Right forelimb (tissue), 1 donor: ENCODE results near the gene GPATCH1.
A peak's percentile ranks its signal among the peaks of the same experiment; 100 is the strongest.
"Not testable (repeated sequence)": the region's sequence is repeated elsewhere in the genome, so short reads cannot be mapped to it uniquely, and the experiment has no call there.

Experiments
- DNase-seq: peaks from one replicate; pipeline ENCODE4 v3.0.0-alpha.2; 2018

Gene GPATCH1

DNA sequence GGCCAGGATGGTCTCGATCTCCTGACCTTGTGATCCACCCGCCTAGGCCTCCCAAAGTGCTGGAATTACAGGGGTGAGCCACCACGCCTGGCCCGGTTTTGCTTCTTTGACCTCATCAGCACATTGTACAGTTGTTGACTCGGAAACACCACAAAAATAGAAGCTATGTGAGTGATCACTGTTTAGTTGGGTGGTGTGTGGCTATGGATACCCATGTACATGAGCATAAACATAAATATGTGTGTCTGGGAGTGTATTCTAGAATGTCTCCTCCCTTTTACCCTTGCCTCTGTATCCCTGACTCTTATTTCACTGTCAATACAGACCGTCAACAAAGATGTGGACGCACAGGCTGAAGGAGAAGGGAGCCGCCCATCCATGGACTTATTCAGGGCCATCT lies 36.5 kb downstream of the GPATCH1 start:
- DNase-seq = no peak

DNA sequence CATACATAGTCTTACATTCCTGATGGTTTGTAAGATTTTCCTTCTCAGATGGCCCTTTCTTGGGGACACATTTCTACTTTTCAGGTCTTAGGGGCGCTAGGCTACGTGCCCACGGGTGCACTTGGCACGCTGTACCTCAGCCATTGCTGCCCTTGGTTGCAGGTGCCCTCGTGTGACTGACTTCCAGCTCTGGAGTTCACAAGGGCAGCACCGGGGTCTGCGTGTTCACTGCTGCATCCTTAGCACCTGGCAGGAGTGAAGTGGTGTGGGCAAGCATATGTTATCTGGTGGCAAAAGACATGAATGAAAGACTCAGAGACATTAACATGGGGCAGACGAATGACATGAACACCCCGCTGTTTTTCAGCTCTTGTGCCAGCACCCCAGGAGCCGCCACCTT lies 37.7 kb downstream of the GPATCH1 start:
- DNase-seq = no peak

DNA sequence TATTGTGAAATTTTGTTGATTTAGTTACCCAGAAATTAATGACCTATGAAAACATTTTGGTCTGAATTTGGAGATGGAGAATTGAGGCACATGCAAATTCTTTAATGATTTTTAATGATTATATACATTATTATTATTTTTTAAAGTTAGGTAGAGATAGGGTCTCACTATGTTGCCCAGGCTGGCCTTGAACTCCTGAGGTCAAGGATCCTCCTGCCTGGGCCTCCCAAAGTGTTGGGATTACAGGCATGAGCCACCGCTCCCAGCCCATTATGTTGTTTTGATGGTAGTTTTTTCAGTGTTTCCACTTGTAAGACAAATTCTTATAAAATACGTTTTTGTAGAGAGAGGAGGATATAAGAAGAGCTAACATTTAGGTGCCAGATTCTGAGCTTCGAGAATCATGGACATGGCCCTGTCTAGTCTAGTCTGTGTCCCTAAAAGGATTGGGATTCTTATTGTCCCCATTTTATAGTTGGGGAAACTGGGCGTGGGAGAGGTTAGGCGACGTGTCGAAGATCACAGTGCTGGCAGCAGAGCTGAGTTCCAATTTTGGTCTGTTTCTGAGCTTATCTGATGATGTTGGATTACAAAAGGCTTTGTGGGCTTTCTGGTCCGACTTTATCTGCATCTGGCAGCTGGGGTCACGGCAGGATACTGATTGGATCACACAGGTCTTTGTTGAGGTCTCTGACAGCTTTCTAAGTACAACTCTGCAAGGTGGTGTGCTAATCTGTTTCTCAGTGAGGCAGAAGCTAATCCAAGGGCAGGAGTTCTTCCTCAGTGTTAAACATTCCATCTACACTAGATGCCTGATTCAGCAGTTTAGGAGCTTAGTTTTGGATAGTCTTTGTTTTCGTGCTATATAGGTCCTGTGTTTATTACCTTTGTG lies 43.5 kb downstream of the GPATCH1 start:
- no peak for DNase-seq

DNA sequence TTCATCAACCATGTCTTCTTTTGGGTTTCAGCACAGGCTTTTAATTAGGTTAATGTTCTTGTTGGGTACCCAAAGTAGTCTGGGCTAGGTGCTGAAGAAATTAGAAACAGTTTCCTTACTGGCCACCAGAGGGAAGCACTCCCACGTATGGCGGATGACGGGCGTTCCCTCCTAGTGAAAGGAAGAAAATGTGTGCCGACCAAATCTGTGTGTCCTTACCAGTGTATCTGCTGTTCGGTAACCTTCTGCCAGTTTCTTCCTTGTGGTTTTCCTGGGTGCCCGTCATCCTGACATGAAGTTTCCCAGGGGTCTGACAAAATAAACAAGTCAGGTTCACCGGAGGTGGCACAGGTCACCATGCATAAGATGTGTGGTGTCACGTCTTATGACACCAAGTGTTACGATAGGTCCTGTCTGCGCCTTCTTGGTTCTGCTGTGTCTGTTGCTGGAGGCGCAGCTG lies 45.0 kb downstream of the GPATCH1 start:
- DNase-seq = peak; percentile 63

DNA sequence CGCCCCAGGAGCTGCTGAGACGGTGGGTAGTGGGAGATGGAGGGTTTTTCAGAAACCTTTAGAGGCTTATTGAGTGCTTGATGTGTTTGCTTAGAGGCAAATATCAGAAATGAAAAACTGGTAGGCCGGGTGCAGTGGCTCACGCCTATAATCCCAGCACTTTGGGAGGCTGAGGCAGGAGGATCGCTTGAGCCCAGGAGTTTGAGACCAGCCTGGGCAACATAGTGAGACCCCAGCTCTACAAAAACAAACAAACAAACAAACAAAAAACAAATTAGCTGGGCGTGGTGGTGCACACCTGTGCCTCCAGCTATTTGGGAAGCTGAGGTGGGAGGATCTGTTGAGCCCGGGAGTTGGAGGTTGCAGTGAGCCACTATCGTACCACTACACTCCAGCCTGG lies 45.7 kb downstream of the GPATCH1 start:
- not testable (repeated sequence) for DNase-seq

DNA sequence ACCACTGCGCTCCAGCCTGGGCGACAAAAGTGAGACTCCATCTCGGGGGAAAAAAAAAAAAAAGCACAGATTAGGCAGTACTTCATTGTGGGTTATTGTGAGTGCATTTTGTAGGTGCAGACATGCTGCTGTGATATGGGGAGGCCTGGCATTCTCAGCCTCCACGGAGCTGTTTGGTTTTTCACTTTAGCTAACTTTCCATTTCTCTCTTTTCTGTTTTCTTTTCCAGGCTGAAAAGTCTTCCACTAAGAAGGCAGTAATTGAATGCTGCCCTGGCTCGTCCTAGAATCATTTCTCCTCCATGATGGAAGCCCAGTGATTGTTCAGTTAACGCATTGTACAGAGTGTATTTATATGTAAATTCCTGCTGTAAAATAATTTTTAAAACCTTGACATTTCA lies 48.9 kb downstream of the GPATCH1 start:
- DNase-seq = no peak

DNA sequence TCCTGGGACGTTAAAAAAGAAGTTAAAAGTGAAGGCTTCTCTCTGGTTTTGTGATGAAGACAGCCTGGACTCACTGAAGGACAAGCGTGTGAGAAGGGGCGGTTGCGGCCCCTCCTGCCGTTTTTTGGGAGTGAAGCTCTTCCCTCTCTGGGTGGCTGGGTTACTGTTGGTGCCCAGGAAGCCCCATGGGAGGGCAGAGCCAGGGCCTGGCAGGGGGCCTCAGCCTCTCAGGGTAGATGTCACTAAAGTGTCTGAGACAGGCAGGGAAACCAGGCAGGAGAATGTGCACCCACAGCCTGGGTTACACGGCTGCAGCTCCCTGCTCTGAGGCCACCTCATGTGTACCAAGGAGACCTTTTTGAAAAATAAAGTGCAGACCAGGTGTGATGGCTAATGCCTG lies 49.5 kb downstream of the GPATCH1 start:
- no peak for DNase-seq

DNA sequence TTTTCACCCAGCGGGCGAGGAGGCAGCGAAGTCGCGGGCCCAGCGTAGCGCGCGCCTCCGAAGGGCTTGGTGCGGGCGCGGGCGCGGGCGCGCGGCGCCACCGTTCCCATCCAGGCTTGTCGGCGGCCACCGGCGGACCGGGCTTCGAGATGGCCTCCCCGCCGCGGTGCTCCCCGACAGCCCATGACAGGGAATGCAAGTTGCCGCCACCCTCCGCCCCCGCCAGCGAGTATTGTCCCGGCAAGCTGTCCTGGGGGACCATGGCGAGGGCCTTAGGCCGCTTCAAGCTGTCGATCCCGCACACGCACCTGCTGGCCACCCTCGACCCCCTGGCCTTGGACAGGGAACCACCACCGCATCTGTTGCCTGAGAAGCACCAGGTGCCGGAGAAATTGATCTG lies 51.0 kb downstream of the GPATCH1 start, which contains the start of gene WDR88:
TSS of gene WDR88 (plus strand) at position 94 of the 400 bp plus-strand sequence. CDS start at position 150, 56 bp downstream.
- no peak for DNase-seq

DNA sequence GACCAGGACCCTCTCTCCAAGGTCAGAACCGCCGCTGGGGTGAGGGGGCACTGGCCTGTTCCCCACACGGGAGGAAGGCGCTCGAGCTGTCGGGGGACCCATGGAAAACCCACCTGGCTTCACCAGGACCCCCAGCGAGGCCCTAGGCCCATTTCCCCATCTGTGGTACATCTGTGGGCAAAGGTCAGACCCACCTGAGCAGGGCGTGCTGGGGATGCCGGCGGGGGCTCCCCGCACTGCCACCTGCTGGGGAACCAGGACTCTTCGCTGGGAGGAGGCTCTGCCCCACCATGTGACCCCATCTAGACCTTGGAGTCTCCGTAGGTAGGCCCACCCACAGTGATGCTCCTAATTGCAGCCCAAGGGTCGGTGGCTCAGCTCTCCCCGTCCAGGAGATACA lies 51.4 kb downstream of the GPATCH1 start:
- DNase-seq = no peak

DNA sequence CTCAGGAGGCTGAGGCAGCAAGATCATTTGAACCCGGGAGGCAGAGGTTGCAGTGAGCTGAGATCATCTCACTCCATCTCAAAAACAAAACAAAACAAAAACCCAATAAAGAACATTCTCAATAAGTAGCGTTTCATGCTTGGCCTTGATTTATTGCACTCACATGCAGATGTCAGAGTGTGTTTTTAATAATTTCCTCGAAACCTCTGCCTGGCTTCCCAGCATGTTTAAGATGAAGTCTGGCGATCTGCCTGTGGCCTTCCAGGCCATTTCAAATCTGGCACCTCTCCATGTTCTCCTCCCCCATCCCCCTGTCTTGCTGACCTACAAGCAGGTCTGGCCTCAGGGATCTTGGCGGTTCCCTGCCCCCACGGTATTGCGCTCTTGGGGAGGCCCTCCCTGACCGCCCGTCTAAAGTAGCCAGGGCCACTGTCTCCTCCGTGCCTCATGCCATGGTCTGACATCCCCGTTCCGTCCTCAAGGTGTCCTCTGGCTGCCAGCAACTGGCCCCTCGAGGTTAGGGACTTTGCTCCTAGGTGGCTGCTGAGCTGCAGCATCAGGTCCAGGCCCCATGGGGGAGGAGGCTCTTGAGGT lies 52.6 kb downstream of the GPATCH1 start:
- DNase-seq = no peak

DNA sequence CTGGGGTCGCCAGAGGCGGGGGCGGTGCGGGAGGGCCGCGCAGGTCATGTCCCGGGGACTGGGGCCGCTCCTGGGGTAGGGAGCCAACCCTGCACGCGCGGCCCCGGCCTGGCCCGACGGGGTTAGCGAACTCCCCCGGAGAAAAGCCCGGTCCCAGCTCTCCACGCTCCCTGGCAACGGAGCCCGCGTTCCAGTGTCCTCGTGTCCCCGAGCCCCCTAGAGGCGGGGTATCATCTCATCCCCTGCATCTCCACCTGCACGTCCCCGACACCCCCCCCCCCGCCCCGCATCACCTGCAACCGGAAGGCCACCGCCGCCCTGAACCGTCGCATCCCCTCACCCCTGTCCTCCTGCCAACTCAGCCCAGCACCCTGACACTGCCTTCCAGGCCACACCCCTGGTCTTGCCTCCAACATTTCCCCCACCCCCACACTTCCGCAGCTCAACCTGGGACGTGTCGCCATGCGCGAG lies 53.6 kb downstream of the GPATCH1 start:
- no peak for DNase-seq

DNA sequence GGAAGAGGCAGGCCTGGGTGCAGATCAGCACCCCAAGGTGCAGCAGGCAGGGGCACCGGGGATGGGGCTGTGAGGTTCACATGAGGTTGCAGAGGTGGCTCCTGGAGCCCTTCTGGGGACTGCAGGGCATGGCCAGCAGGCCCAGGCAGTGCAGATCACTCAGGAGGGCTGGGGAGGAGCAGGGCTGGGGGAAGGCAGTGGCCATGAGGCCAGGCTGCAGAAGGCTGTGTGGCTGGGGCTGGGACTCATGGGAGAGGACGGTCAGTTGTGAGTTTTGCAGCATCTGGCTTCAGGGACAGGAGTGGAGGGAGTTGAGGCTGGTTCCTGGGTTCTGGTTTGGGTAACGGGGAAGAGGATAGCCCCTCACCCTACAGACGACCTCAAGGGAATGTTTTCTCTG lies 58.2 kb downstream of the GPATCH1 start:
- DNase-seq = no peak

DNA sequence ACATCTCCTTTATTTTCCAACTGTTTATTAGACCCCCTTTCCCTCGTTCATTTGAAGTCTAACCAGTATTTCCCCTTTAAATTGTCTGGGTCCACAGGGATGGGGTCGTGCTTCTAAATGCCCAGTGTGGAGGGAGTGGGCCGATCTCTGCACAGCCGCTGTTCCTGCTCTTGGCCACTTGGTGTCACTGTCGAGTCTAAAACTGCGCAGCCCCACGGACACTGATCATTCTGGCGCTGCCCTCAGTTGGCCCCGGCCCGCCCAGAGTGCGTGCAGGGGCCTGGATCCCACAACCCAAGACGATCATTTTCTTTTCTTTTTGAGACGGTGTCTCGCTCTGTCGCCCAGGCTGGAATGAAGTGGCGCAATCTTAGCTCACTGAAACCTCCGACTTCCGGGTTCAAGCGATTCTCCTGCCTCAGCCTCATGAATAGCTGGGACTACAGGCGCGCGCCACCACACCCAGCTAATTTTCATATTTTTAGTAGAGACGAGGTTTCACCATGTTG lies 63.0 kb downstream of the GPATCH1 start:
- DNase-seq = peak; percentile 72

DNA sequence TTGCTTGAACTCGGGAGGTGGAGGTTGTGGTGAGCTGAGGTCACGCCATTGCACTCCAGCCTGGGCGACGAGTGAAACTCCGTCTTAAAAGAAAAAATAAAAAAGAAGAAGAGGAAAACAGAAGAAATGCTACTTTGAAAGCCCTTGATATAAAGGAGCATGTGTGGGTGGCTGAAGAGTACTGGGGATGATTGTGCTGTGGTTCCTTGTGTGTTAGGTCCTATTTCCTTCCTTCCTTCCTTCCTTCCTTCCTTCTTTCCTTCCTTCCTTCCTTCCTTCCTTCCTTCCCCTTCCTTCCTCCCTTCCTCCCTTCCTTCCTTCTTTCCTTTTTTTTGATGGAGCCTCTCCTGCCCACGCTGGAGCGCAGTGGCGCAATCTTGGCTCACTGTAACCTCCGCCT lies 65.2 kb downstream of the GPATCH1 start:
- DNase-seq = no peak

DNA sequence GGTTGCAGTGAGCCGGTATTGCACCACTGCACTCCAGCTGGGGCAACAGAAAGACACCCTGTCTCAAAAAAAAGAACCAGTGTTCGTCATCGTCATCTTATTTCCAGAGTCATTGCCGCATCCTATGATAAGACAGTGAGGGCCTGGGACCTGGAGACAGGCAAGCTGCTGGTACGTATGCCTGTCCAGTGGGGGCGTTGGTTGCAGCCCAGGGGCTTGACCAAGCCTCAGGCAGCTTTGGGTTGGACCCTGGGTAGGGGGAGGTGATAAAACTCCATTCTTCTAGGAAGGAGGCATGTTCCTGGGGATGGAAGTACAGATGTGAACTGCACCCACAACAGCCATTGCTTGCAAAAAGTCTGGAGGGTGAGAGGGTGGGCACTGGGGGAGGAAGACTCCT lies 66.6 kb downstream of the GPATCH1 start:
- DNase-seq = no peak

DNA sequence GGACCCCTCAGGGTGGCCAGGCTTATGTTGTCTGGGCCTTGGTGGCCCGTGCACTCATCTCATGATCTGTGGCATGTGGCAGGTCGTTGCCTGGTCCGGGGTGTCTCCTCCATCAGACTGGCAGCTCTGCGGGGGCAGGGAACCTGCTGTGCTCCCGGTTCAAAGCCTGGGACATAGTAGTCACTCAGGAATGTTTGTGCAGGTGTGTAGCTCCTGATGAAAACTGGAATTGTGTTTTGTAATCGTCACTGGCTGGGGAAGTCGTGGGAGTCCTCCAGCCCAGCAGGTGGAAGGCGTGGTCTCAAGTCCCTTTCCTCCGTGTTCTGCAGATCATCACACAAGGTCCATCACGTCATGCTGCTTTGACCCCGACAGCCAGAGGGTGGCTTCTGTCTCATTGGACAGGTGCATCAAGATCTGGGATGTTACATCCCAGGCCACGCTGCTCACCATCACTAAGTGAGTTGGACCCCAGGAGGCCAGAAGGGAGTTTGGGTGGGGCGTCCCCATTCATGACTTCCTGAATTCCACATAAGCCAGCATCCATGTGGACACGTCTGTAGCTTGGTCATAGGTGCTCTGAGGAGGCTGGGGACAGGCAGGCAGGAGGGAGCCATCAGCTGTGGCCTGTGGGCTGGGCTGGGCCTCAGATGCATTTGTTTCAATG lies 70.0 kb downstream of the GPATCH1 start:
- no peak for DNase-seq

DNA sequence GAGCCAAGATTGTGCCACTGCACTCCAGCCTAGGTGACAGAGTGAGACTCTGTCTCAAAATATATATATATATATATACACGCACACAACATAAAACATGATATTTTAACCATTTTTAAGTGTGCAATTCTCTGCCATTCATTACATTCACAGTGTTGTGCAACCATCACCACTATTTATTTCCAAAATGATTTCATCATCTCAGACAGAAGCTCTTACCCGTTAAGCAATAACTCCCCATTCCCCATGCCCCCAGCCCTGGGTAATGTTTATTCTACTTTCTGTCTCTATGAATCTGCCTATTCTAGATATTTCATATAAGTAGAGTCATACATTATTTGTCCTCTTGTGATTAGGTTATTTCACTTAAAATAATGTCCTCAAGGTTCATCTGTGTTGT lies 71.2 kb downstream of the GPATCH1 start:
- no peak for DNase-seq

DNA sequence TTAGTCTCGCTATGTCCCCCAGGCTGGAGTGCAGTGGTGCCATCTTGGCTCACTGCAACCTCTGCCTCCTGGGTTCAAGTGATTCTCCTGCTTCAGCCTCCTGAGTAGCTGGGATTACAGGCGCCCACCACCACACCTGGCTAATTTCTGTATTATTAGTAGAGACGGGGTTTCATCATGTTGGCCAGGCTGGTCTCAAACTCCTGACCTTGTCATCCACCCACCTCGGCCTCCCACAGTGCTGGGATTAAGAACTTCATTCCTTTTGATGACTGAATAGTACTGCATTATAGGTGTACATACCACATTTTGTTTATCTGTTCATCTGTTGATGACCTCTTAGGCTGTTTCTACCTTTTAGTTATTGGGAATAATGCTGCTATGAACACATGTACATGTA lies 71.6 kb downstream of the GPATCH1 start:
- not testable (repeated sequence) for DNase-seq

DNA sequence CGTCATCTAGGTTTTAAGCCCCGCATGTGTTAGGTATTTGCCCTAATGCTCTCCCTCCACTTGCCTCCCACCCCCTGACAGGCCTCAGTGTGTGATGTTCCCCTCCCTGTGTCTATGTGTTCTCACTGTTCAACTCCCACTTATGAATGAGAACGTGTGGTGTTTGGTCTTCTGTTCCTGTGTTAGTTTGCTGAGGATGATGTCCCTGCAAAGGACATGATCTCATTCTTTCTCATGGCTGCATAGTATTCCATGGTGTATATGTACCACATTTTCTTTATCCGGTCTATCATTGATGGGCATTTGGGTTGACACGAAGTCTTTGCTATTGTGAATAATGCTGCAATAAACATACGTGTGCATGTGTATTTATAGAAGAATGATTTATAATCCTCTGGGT lies 73.3 kb downstream of the GPATCH1 start:
- DNase-seq = not testable (repeated sequence)

DNA sequence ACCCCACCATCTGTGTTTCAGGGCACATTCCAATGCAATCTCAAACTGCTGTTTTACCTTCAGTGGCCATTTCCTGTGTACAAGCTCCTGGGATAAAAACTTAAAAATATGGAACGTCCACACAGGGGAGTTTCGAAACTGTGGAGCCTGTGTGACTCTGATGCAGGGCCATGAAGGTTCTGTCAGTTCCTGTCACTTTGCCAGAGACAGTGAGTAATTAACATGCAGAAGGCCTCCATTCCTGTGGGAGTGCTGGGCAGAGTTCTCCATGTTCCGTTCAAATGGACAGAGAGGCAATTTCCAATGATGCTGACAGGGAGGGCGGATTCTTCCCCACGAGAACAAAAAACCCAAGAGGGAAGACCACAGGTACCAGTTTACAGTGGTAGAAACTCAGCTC lies 75.4 kb downstream of the GPATCH1 start:
- DNase-seq = no peak

DNA sequence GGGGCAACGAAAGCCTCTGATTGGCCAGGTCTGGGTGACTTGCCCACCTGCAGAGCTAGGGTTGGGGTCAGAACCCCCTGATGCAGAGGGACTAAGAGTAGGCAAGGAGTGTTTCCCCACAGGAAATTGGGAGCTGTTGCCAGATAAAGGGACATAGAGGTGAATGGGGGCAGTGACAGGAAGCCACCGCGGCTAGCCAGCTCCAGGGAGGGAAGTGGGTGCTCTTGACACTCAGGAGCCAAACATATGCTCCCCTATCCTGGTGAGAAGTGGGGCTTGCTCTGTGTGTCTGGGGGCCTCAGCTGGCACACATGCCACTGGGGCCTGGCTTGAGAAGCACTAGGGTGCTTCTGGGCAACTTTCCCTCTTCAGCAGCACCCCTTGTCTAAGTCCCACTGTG lies 76.9 kb downstream of the GPATCH1 start:
- no peak for DNase-seq

DNA sequence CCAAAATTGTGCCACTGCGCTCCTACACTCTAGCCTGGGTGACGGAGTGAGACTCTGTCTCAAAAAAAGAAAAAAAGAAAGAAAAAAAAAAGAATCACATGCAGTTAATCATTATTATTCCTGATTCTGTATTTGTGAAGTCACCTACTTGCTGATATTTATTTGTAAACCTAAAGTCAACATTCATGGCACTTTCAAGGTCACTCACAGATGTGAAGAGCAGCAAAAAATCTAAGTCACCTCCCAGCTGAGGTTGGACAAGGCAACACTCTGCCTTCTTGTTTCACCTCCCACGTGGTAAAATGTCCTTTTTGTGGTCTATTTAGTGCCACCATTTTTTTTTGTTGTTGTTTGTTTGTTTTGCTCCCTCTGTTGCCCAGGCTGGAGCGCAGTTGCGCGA lies 77.4 kb downstream of the GPATCH1 start:
- DNase-seq = no peak

DNA sequence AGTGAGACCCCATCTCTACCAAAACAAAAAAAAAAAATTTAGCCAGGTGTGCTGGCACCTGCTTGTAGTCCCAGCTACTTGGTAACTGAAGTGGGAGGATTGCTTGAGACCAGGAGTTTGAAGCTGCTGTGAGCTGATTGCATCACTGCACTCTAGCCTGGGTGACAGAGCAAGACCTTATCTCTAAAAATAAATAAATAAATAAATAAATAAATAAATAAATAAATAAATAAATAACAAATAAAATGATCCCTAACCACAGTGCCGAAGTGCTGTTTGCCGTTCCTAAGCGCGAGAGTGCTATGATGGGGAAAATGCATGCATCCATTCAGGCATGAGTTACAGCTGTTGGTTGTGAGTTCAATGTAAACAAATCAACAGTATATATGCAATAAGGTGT lies 78.2 kb downstream of the GPATCH1 start:
- DNase-seq = no peak
